WERI-Rb-1 (cell line): Measurements from ENCODE around the gene TIMELESS.

ENCODE experiments used
- DNase-seq: peaks from one replicate; pipeline ENCODE4 v3.0.0-alpha.2; 2020
- H3K27ac ChIP-seq: fragments of 250-450 bp; sonication (Bioruptor Pico); 2 replicates; pipeline ENCODE4 v1.5.1; 2020; ENCODE audit warnings: mild to moderate bottlenecking, moderate library complexity
- H3K27me3 ChIP-seq: fragments of 250-450 bp; sonication (Bioruptor Pico); 2 replicates; pipeline ENCODE4 v1.5.1; 2021; ENCODE audit warnings: mild to moderate bottlenecking, low read depth, moderate library complexity; ENCODE audit not compliant: insufficient read depth, severe bottlenecking
- H3K36me3 ChIP-seq: fragments of 250-450 bp; sonication (Bioruptor Pico); 2 replicates; pipeline ENCODE4 v1.5.1; 2020; ENCODE audit warnings: mild to moderate bottlenecking, moderate library complexity
- H3K4me3 ChIP-seq: 2 replicates; pipeline ENCODE4 v1.5.1; 2011; ENCODE audit warnings: low read depth, mild to moderate bottlenecking, control low read depth, low read length
- H3K9me3 ChIP-seq: fragments of 250-450 bp; sonication (Bioruptor Pico); 2 replicates; pipeline ENCODE4 v1.5.1; 2021; ENCODE audit warnings: mild to moderate bottlenecking, moderate library complexity; ENCODE audit not compliant: severe bottlenecking
- TF ChIP-seq, protein P1 (sequence below): IDR thresholded peaks from 2 replicates; pipeline ENCODE4 v1.5.1; 2011; ENCODE audit warnings: low read depth, mild to moderate bottlenecking, control low read depth, inconsistent platforms, low read length

TIMELESS gene

DNA sequence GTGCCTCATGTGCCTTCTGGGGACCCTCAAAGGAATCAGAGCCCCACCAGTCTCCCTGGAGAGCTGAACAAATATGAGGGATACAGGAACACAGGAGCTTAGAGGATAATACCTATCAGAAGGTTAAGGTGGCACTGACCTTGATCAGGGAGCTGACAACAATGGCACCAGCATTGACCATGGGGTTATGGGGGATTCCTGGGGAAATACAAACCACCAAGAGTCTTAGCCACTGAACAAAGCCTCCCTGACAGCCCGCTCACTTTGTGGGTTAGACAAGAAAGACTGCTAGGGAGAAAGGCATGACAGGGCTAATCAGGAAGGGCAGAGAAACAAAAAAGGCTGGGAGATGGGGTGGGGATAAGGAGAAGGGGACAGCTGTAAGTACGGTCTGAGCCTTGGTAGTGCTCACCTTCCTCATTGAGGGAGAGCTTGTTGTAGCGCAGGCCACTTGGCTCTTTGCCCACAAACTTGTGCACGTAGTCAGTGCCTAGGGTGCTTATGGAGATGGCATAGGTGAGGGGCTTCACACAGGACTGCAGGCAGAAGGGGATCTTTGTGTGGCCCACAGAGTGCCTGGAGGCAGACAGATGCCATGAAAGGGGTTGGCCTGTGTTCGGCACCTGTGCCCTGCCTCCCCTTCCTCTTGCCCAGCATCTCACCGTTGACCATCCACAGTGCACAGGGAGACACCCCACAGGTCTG is 28.4 kb upstream of the TIMELESS start:
- DNase-seq, result no peak
- Histone ChIP-seq H3K27me3 (no peaks in the 10 kb centered on the region), H3K9me3 (no peaks in the 10 kb centered on the region), H3K27ac (no peak overlapping the region), H3K36me3 (peaks cover 13% of the 10 kb centered on the region), H3K4me3 (no peak overlapping the region)
- TF ChIP-seq, protein P1, sequence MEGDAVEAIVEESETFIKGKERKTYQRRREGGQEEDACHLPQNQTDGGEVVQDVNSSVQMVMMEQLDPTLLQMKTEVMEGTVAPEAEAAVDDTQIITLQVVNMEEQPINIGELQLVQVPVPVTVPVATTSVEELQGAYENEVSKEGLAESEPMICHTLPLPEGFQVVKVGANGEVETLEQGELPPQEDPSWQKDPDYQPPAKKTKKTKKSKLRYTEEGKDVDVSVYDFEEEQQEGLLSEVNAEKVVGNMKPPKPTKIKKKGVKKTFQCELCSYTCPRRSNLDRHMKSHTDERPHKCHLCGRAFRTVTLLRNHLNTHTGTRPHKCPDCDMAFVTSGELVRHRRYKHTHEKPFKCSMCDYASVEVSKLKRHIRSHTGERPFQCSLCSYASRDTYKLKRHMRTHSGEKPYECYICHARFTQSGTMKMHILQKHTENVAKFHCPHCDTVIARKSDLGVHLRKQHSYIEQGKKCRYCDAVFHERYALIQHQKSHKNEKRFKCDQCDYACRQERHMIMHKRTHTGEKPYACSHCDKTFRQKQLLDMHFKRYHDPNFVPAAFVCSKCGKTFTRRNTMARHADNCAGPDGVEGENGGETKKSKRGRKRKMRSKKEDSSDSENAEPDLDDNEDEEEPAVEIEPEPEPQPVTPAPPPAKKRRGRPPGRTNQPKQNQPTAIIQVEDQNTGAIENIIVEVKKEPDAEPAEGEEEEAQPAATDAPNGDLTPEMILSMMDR, result no peak

DNA sequence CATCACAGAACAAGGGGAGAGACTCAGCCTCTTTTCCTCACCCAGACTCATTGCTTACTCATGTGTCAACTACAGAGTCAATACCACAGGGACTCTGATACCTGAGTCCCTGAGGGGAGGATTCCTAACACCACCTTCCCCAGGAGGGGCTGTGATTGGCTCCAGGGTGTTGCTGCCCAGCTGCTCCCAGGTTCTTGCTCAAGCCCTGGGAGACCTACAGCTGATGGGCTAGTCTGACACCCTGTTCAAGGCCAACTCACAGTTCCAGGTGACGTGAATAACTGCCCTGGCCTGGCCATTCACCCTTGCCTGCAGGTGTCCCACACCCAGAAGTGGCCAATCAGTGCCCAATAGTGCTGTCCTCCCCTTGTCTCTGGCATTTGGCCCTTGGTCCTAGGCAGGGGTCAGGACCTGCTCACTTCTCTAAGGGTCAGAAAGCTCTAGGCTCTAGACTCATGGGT is 27.8 kb upstream of the TIMELESS start:
- H3K4me3 ChIP-seq, result no peak overlapping the region
- no peak for DNase-seq
- no peaks in the 10 kb centered on the region for H3K9me3 ChIP-seq
- TF ChIP-seq, protein P1, result no peak
- no peaks in the 10 kb centered on the region for H3K27me3 ChIP-seq
- H3K27ac ChIP-seq, result no peak overlapping the region
- peaks cover 19% of the 10 kb centered on the region for H3K36me3 ChIP-seq

DNA sequence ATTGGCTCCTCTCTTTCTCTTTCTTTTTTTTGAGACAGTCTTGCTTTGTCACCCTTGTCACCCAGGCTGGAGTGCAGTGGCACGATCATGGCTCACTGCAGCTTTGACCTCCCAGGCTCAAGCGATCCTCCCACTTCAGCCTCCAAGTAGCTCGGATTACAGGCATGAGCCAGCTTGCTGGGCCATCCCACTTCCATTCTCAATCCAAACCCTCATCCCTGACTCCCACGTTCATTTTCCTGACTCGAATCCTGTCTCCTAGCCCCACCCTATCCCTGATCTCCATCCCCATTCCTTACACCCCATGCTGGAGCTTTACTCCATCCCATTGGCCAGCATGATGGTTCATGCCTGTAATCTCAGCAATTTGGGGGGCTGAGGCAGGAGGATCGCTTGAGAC is 26.9 kb upstream of the TIMELESS start:
- TF ChIP-seq, protein P1, result no peak
- H3K27ac ChIP-seq, result no peak overlapping the region
- no peak for DNase-seq

DNA sequence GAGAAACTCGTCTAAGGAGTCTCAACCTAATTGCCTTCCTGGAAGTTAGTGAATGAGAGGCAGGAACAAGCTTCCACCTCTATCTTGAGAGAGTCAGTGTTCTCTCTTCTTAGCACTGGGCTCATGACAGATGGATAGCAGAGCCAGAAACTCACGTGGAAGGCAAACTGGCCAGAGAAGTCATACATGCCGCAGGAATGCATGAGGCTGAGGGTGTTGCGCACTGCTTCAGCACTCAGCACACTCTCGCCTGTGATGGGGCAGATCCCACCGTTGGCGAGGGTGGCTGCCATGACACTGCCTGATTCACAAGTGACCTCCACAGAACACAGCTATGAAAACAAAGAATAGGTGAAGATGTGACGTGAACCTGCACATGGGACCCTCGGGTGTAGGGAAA is 25.2 kb upstream of the TIMELESS start:
- TF ChIP-seq, protein P1, result no peak
- H3K27me3 ChIP-seq, result no peaks in the 10 kb centered on the region

More for the DNA sequence above, 26.9 kb upstream of the TIMELESS start:
- no peak overlapping the region for H3K4me3 ChIP-seq
- H3K27me3 ChIP-seq, result no peaks in the 10 kb centered on the region
- H3K36me3 ChIP-seq, result peaks cover 23% of the 10 kb centered on the region
- H3K9me3 ChIP-seq, result no peaks in the 10 kb centered on the region

DNA sequence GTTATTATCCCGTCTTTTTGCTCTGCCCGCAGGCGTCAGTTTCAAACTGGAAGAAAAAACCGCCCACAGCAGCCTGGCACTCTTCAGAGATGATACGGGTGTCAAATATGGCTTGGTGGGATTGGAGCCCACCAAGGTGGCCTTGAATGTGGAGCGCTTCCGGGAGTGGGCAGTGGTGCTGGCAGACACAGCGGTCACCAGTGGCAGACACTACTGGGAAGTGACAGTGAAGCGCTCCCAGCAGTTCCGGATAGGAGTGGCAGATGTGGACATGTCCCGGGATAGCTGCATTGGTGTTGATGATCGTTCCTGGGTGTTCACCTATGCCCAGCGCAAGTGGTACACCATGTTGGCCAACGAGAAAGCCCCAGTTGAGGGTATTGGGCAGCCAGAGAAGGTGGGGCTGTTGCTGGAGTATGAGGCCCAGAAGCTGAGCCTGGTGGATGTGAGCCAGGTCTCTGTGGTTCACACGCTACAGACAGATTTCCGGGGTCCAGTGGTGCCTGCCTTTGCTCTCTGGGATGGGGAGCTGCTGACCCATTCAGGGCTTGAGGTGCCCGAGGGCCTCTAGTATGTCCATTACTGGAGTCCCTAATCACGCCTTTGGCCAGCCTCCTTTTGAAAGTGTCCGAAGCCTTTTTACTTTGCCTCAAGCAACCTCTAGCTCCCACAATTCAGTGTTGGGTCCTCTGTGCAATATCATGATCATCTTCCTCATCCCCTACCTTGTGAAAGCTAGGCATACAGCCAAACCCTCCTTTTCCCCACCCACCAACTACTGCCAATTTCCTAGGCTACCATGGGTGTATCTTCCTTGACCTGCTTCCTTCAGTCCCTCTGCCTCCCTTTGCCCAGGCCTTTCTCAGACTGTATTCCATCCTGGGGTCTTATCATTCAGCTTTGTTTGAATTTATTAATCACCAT is 20.0 kb upstream of the TIMELESS start:
- TF ChIP-seq, protein P1, result no peak
- Histone ChIP-seq H3K27ac (peak overlapping the region; percentile 90), H3K9me3 (no peaks in the 10 kb centered on the region), H3K4me3 (peak overlapping the region; percentile 96), H3K27me3 (no peaks in the 10 kb centered on the region), H3K36me3 (peaks cover 39% of the 10 kb centered on the region)
- DNase-seq, result no peak

More for the DNA sequence above, 25.2 kb upstream of the TIMELESS start:
- no peak overlapping the region for H3K27ac ChIP-seq
- DNase-seq, result no peak
- no peaks in the 10 kb centered on the region for H3K9me3 ChIP-seq
- H3K36me3 ChIP-seq, result peaks cover 40% of the 10 kb centered on the region
- H3K4me3 ChIP-seq, result no peak overlapping the region
